ENCODE results near the gene TDG.
"Not testable (repeated sequence)": the region's sequence is repeated elsewhere in the genome, so short reads cannot be mapped to it uniquely, and the experiment has no call there.

TDG gene

GRCh38 chr12:104022786-104023185 is 57.1 kb downstream of the TDG start:
- no peak for DNase-seq (ENCODE audit: low read depth in 2 of 2)

- no peak for DNase-seq (ENCODE audit: low read depth in 2 of 2)
Observed at GRCh38 chr12:104023710-104024109, 58.0 kb downstream of the TDG start.

GRCh38 chr12:104024348-104024747 is 58.7 kb downstream of the TDG start:
- DNase-seq (ENCODE audit: low read depth in 2 of 2): no peak

- DNase-seq (ENCODE audit: low read depth in 2 of 2): no peak
Observed at GRCh38 chr12:104025771-104026170, 60.1 kb downstream of the TDG start.

GRCh38 chr12:104026841-104027599 is 61.3 kb downstream of the TDG start:
- DNase-seq (ENCODE audit: low read depth in 2 of 2): no peak

- not testable (repeated sequence) for DNase-seq (ENCODE audit: low read depth in 2 of 2)
Observed at GRCh38 chr12:104030596-104030995, 64.9 kb downstream of the TDG start.

GRCh38 chr12:104036143-104036542 is 70.5 kb downstream of the TDG start:
- DNase-seq (ENCODE audit: low read depth in 2 of 2): not testable (repeated sequence)

Data from activated CD4-positive, alpha-beta T cell treated with anti-CD3 and anti-CD28 coated beads for 24 hours (primary cell).